Right ventricle myocardium superior (tissue), 1 donor: Measurements from ENCODE around the gene AKAP8L. TPM values are rescaled to one million over a fixed set of nuclear protein-coding genes. Genes with fewer than 3 reads are reported as not detected.
A peak's percentile ranks its signal among the peaks of the same experiment; 100 is the strongest.
"Not testable (repeated sequence)": the region's sequence is repeated elsewhere in the genome, so short reads cannot be mapped to it uniquely, and the experiment has no call there.

Experiments
- ATAC-seq: fragments of 200-7000 bp; cut with Tn5 transposase; one replicate; pipeline ENCODE4 v1.9.1; 2020; ENCODE audit warnings: mild to moderate bottlenecking; ENCODE audit not compliant: poor library complexity
- DNase-seq: peaks from one replicate; pipeline ENCODE4 v3.0.0-alpha.2; 2020
- intact Hi-C: fragments of 100-400 bp; cut with DNase I; formaldehyde crosslinking; loops from one replicate; pipeline ENCODE4 v1.11.2; 2022
- total RNA-seq: library from RNA; stranded (reverse); fragmentation: NEBNext Ultra II Directional; extraction: Animal tissue kit (Norgen Biotek cat#: 25700); gene quantifications from one replicate; pipeline ENCODE4 v1.2.1, GENCODE V29; 2021
- donor health status: DM: no; HTN: yes; CAD: no; lungs with severe emphysema.

Gene AKAP8L
- total RNA-seq, 1 donor from 2014 or later, result 74.5 TPM

DNA sequence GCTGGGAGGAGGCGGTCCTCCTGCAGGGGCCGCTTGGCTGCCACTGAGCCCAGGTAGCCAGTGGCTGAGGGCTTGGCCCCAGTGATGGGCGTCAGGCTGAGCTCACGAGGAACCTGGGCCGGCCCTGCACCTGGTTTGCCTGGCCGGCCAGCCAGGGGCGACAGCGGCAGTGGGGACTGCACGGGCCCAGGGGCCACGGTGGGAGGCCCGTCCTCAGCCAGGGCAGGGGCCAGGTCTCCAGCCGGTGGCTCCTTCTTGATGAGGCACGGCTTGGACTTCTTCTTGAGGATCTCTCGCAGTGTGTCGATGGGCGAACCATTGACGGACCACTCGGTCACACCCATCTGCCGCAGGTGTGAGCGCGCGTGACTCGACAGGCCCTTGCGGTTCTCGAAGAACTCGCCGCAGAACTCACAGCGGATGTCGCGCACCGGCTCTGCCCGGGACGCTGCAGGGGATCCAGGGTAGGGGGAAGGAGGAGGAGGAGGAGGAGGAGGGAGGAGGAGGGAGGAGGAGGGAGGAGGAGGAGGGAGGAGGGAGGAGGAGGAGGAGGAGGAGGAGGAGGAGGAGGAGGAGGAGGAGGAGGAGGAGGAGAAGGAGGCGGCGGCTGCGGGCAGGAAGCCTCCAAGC lies 6.6 kb upstream of the AKAP8L start:
- intact Hi-C loops, result no loop called here
- DNase-seq (no peak), ATAC-seq (no peak)

DNA sequence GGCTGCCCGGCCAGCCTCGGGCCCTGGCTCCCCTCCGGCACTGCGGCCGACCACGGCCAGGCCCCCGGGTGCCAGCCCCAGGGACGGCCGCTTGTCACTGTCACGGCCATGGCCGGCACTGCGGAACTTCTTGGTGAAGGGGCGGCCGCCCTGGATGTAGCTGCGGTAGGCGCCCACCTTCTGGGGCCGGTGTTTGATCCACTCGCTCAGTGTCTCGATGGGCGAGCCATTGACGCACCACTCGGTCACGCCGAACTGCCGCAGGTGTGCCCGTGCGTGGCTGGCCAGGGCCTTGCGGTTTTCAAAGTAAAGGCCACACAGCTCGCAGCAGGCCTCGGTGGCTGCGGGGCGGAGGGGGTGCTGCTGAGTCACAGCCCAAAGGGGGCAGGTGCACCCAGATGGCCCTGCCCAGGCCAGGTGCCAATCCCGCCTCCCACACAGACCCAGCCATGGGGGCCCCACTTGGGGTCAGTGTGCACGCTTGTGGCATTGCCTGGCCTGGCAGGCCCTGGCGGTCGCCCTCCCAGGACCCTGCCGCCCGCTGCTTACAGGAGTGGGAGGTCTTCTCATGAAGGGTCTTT lies 6.0 kb upstream of the AKAP8L start:
- intact Hi-C loops, result no loop called here
- DNase-seq (no peak), ATAC-seq (no peak)

DNA sequence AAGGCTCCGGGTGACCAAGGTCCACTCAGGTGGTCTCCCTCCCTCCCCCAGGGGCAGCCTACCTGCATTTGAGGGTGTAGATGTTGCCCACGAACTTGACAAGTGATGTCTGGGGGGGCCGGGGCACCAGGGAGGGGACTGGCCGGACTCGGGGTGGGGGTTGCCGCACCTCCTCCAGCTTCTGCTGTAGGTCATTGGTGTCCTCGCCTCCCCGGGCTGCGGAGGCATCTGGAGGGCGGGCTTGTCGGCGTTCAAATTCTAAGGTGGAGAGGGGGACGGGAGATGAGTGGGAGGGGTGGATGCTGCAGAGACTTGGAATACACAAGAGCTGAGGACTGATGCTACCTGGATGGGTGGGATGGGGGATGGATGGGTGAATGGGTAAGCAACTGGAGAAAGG lies 5.3 kb upstream of the AKAP8L start:
- DNase-seq (no peak), ATAC-seq (no peak)
- intact Hi-C loops, result no loop called here

DNA sequence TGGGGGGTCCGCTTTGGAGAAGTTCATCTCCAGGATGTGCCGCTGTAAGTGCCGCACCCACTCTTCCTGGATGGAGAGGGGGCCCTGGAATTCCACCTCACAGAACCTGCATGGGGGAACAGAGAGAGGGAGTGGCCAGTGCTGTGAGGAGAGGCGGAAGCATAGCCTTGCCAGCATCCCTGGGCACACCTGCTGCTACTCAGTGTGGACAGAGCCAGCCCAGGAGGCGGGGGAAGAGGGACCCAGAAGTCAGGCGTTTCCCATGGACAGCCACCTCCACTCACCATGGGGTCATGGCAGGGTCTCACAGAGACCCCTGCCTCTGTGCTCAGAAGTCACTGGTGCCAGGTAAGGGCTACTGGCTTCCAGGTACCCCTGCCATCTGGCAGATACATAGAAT lies 4.3 kb upstream of the AKAP8L start:
- no peak for ATAC-seq
- intact Hi-C loops, result no loop called here
- no peak for DNase-seq

DNA sequence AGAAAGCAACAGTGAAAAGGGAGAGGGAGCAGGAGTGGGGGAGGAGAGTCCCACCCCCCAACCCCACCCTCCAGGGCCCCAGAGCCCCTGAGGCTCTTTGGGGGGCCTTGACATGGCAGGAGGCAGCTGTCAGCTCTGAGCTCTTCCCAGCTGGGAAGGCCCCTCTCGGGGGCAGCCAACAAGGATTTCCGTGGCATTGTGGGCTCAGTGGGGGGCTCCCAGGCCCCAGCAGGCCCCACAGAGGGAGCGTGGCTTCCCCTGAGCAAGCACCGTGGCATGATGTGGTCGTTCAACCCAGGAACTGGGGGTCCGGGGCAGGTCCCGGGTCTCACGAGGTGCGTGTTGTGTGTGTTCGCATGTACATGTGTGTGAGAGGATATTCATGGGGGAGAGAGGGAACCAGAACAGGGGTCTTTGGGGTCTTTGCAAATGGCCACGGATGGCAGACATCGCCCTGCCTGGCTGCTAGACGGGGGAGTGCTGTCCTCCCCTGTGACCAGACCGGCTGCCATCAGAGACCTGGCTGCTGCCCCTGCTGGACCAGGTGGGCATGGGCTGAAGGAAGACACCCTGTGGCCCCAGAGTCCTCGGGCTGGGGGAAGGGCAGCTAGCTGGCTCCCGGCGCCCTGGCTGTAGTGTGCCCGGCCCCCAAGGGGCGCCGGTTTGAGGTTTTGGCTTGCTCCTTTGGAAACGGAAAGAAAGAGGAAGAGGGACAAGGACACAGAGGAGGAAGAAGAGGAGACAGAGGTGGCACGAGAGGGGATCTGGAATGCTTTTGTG lies 3.7 kb upstream of the AKAP8L start:
- DNase-seq, result peak; percentile 37
- no peak for ATAC-seq
- intact Hi-C loops, result no loop called here

DNA sequence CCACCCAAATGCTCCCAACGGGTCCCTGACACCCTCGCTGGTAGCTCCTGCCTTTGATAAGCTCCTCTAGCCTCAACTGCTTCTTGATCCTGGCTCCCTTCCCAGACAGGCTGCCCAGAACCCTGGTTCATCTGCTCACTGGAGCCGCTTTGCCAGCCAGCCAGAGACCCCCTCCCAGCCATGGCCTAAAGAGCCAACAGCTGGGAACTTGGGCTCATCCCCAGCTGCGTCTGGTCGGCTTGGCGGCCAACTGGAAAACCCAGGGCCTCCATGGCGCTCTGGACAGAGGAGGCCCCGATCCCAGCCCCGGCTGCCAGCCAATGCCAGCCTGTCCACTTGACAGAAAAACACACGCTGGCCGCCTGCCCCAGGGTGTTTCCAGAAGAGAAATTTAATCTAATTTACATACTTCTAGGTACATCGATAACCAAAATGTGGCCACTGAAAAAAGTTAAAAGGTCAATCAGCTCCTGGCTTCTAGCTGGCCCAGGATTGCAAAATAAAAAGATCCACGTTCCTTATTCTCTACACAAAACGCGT lies 3.0 kb upstream of the AKAP8L start:
- DNase-seq (peak; percentile 80), ATAC-seq (peak; percentile 33)
- intact Hi-C loops, result no loop called here

DNA sequence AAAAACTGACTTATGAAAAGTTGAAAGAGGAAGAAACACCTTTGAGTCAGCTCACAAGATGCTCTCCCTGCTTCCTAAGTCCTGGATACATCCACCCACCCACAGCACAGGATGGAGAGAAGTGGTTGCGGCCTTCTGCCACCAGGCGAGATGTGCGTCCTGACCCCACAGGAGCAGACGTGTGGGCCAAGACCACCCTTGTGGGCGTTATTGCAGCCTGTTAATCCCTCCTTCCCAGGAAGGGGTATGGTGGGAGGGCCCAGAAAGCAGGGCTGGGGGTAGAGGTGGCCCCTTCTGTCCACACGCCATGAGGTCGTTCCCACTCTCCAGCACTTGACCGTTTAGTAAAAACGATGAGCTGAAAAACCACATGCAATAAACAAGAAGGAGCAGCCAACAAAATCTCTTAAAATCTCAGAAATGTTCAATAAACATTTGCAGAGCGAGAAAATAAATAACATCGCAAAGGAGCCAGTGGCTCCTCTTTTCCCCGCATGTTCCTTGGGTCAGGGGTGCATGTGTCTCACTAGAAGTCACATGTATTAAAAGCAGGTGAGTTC lies 2.4 kb upstream of the AKAP8L start:
- intact Hi-C loops, result no loop called here

DNA sequence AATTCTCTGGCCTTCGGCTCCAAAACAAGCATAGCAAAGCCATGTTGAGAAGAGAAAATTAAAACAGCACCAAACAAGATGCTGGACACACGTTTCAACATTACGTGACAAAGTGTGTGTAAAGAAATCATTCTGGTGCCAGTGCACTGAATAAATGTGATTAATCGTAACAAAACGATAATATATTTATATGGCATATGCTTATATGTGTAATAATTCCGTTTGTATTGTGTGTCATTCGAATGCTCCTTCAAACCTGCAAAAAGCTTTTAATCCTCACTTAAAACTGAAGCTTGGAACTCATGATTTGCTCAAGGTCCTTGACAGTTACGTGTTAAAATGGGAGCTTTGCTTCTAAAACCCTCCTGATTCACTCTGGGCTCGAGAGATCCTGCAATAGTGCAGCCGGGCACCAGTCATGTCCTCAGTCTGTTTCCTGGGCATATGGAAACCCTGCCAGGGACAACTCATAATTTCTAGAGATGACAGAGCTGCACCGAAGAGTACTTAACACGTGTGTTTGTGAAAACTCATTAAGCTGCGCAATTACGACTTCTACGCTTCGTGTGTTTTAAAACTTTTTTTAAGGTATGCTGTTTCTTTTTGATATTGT lies 731 bp upstream of the AKAP8L start:
- no peak for ATAC-seq
- peak; percentile 34 for DNase-seq
- intact Hi-C loops, result no loop called here

More for the DNA sequence above, 2.4 kb upstream of the AKAP8L start:
- DNase-seq, result peak; percentile 16
- ATAC-seq, result no peak

DNA sequence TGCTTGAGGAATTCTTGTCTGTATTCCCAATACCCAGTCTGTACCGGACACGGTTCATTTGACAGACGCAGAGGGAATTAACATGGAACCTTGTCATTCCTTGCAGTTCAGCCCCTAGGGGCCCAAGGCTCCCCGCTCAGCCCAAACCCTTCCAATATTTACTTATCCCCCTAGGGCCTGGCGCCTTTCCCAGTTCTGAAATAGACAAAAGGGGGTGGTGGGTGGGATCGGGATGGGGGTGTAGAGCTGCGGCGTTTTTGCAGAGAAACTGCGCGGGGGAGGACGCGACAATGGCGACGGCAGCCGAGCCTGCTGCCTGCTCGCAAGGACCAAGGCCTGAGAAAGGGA lies 583 bp downstream of the AKAP8L start:
- intact Hi-C loops, result no loop called here
- ATAC-seq (peak; percentile 4), DNase-seq (no peak)

DNA sequence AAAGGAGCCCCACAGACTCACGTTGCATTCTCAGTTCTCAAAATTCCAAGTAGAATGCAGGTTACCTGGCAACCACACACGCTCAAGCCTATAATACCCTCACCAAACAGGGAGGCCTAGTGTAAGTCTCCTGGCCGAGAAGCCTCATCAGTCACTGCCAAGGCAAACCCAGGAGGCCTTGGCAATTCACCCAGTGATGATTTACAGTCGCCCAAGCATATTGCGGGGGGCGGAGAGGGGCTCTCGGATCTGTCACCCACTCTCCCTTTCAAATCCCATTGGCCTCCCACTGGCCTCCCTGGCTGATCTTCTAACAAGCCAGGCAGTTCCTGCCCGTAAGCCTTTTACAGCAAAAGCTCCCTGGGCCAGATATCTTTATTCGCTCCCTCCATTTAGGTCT lies 1.1 kb downstream of the AKAP8L start:
- peak; percentile 23 for DNase-seq
- no peak for ATAC-seq
- intact Hi-C loops, result no loop called here

DNA sequence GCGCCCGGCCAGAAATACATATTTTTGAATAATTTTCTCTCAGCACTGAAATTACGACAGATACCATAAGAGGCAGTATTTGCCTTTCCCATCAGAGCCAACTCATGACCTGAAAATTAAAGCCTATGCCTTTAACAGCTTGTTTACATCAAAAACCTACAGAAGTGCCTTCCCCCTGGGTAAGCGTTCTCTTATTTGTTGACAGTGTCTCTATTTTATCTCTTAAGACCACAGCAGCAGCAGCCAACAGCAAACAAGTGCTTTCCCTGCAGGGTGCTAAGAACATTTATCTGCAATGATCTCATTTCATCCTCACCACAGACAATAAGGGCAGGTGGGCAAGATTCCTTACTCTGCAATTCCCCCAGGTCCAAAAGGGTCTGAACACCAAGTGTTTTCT lies 6.0 kb downstream of the AKAP8L start:
- ATAC-seq (no peak), DNase-seq (no peak)
- intact Hi-C loops, result no loop called here

DNA sequence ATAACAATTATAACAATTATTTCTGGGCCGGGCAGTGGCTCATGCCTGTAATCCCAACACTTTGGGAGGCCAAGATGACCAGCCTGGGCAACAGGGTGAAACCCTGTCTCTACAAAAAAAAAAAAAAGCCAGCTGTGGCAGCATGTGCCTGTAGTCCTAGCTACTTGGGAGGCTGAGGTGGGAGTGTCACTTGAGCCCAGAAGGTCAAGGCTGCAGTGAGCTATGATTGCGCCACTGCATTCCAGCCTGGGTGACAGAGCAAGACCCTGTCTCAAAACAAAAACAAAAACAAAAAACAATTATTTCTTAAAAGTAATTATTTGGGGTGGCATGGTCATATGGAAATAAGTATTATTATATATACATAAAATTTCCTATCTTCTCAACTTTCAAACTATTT lies 7.4 kb downstream of the AKAP8L start:
- intact Hi-C loops, ATAC-seq: not testable (repeated sequence)

DNA sequence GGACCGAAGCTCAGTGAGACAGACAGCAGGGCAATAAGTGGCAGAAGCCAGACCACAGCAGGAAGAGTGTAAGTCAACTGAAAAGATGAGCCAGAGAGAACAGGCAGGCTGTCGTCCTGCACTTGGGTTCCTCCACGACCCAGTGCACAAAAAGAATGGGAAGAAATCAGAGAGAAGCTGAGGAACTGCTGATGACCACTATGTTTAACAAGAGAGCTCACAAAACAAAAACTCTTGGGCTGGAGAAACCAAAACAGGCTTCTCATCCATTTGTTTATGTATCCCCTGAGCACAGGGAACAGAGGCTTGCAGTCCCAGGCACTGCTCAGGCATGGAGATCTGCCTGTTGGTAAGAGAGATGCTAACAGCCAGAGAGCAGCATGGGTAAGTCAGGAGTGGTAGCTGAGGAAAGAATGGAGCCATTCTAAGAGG lies 14.0 kb downstream of the AKAP8L start:
- ATAC-seq (no peak), DNase-seq (no peak)
- intact Hi-C loops, result no loop called here

More for the DNA sequence above, 7.4 kb downstream of the AKAP8L start:
- peak; percentile 17 for DNase-seq

DNA sequence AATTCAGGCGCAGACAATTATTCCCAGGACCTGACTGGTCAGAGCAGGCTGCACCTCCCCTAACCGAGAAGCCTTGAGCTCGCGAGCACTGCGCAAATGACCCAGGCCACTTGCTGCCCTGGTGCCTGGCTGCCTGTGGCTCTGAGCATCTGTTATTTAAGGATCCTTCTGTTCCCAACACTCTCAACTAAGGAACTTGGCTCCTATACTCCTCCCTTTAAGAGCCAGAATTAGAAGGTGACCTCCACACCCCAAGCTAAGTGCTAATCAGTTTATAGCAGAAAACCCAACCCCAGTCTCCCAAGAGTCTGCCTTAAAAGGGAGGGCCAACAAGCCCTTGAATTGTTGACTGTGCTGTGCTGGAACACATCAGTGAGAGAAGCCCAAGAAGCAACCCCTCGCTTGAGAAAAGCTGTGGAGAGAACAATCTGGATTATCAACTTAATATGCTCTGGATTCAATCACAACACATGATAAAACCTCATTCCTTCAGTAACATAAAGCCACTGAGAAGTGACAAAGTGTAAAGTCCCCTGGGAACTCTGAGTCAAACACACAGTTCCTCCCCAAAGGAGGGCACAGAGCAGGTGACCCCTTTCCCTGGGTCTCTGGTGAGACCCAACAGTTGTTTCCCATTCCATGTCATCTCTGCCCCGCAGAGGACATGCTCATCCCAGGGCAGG lies 14.6 kb downstream of the AKAP8L start:
- peak; percentile 54 for ATAC-seq
- no peak for DNase-seq
- intact Hi-C loops, result no loop called here

DNA sequence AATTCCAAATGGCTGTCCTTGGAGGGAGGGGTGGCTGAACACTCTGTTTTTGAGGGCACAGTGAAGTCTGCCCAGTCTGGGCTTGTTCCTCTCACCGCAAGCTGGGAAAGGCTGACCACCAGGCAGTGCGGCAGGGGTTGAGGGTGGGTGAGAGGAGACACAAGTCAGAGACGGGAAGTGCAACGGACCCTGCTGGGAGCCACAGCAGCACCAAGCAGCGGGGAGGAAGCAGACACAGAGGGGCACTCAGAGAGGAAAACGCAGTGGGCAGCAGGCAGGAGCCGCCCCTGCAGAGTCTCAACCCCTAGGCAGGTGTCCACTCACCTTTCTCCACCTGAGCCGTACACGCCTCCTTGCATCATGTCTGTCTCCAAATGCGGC lies 15.6 kb downstream of the AKAP8L start:
- ATAC-seq (no peak), DNase-seq (no peak)
- intact Hi-C loops, result no loop called here

DNA sequence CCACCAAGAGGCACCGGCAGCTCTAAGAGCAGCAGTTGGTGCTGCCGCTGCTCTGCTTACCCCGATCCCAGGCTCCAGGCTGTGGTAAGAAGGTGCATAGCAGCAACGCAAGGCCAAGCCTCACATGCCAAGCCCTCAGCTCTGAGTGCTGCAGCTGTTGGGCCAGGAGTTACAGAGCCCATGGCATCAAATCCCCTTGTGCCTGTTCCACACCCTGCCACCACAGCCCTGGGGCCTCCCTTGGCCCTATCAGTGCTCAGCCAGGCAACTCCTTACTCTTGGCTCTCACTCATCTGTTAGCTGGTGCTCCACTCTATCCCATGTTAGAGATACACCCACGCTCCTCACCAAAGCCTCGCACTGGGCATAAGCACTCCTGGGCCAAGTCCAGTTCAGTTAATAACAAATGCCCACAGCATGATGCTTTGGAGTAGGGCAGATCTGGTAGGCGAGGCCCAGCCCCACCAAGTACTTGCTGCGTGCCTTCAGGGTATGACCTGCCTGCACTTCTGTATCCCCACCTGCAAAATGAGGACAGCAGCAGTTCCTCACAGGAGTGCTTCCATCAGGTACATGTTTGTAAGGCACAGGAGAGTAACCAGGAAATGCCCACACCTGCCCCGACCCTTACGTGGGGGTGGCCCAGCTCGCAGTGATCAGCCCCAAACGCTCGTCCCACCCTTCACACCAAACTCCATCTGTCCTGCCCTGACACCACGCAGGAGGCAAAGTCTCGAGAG lies 16.2 kb downstream of the AKAP8L start:
- peak; percentile 63 for DNase-seq
- intact Hi-C loops, result no loop called here
- peak; percentile 76 for ATAC-seq

DNA sequence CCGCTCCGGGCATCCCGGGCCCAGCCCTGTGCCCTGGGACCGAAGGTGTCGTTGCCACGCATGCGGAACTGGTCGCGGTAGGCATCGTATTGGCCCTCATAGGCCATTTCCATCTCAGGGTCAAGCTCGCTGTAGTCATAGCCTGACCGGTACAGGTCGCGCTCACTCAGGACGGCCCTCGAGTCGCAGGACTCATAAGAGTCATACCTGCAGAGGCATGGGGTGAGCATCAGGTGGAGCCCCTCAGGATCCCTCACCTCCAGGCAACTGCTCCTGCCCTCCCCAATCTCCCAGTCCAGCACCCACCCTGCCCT lies 17.4 kb downstream of the AKAP8L start:
- no peak for ATAC-seq
- no peak for DNase-seq
- intact Hi-C loops, result no loop called here
